Measurements from ENCODE around the gene RPS21.

DNA sequence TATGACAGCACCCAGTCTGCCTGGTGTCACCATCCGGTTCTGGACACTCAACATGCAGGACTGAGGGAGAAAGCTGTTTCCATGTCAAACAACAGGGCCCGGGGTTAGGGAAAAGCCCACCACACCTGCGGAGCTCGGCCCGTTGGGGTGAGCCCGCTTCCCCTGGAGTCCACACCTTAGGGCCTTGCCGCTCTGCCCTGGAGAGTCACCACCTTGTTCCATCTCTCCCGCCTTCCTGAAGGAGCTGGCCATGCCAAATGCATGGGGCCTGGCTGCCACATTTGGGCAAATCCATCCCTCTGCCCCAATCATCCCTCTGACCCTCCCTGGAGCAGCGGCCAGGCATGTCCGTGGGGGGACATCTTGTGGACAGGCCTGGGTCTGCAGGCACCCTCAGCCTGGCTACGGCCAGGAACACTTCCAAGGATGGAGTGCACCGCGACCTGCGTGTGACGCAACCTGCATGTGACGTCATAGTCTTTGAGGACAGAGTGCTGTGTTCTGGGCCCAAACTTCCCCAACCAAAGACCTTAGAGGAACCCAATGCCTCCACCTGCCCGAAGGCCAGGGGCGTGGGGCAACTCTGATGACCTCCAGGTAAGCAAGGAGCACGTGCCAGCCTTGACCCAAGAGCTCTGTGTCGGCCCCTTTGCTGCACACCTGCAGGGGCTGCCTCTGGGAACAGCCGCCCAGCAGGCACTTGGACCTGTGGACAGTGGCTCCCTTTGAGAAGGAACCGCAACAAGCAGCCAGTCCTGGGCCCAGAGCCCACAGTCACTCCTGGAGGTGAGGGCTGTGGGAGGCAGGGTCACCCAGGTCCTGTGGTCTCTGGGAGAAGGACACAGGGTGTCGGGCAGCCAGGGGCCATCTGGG, 18.4 kb downstream of the RPS21 start:
- TF ChIP-seq ZNF280B (CRISPR knock-in tag; IDR thresholded peaks at IDR 0.05) (no peak), POLR2A (conservative IDR thresholded peaks at IDR 0.05) (no peak), HMG20B (CRISPR knock-in tag; IDR thresholded peaks at IDR 0.05) (no peak), TCF3 (CRISPR knock-in tag; IDR thresholded peaks at IDR 0.05) (no peak), SP2 (IDR thresholded peaks at IDR 0.05; ENCODE audit: extremely low read depth, low read depth, low read length, poor library complexity, severe bottlenecking) (no peak), NR1H2 (CRISPR knock-in tag; IDR thresholded peaks at IDR 0.05) (no peak), ZNF316 (IDR thresholded peaks at IDR 0.05) (no peak), HES1 (IDR thresholded peaks at IDR 0.05; ENCODE audit: low read depth) (no peak), YY1 (IDR thresholded peaks at IDR 0.05; ENCODE audit: borderline replicate concordance in 1 of 3, control insufficient read depth in 1 of 3, extremely low read depth in 1 of 3, insufficient read depth in 3 of 3, insufficient read length in 1 of 3, insufficient replicate concordance in 2 of 3, low read depth in 1 of 3, low read length in 2 of 3) (no peak), ATF6 (CRISPR knock-in tag; IDR thresholded peaks at IDR 0.05) (no peak), CTCF (IDR thresholded peaks at IDR 0.05 in 2 of 3, conservative IDR thresholded peaks at IDR 0.05 in 1 of 3; ENCODE audit: insufficient read depth in 2 of 3, low read depth in 1 of 3, low read length in 3 of 3) (peak; percentile 53 to 65 (median 55)), TAF1 (IDR thresholded peaks at IDR 0.05; ENCODE audit: control insufficient read depth, extremely low read depth, insufficient read depth, low read length, severe bottlenecking) (no peak)
